ENCODE data around the gene PCDHA11.
A peak's percentile ranks its signal among the peaks of the same experiment; 100 is the strongest.
"Not testable (repeated sequence)": the region's sequence is repeated elsewhere in the genome, so short reads cannot be mapped to it uniquely, and the experiment has no call there.

Gene PCDHA11, protein sequence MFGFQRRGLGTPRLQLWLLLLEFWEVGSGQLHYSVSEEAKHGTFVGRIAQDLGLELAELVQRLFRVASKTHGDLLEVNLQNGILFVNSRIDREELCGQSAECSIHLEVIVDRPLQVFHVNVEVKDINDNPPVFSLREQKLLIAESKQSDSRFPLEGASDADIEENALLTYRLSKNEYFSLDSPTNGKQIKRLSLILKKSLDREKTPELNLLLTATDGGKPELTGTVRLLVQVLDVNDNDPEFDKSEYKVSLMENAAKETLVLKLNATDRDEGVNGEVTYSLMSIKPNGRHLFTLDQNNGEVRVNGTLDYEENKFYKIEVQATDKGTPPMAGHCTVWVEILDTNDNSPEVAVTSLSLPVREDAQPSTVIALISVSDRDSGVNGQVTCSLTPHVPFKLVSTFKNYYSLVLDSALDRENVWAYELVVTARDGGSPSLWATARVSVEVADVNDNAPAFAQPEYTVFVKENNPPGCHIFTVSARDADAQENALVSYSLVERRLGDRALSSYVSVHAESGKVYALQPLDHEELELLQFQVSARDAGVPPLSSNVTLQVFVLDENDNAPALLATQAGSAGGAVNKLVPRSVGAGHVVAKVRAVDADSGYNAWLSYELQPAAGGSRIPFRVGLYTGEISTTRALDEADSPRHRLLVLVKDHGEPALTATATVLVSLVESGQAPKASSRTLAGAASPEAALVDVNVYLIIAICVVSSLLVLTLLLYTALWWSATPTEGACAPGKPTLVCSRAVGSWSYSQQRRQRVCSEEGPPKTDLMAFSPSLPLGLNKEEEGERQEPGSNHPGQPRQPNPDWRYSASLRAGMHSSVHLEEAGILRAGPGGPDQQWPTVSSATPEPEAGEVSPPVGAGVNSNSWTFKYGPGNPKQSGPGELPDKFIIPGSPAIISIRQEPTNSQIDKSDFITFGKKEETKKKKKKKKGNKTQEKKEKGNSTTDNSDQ

DNA sequence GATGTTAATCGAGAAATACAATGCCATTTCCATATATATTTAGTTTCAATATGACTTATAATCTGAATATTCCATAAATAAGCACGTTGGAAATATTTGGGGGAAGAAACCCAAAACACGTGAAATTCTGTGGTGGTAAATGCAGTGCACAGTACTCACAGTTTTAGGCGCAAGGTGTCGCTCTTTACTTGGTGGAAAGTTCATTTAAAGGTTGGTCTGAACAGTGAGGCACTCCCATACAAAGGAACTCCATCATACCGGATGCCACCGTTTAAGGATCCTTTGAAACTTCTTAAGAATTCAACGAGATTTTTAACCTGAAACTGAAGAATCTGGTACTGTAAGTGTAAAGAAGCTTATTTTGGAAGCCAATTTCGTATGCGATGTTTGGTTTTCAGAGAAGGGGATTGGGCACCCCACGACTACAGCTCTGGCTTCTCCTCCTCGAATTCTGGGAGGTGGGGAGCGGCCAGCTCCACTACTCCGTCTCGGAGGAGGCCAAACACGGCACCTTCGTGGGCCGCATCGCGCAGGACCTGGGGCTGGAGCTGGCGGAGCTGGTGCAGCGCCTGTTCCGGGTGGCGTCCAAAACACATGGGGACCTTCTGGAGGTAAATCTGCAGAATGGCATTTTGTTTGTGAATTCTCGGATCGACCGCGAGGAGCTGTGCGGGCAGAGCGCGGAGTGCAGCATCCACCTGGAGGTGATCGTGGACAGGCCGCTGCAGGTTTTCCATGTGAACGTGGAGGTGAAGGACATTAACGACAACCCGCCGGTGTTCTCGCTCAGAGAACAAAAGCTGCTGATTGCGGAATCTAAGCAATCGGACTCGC is at the start of gene PCDHA11:
Gene PCDHA11, plus strand, starts transcription at position 237 of the 834 bp plus-strand sequence. Its CDS starts 147 bp downstream, at position 384.
- DNase-seq (ENCODE audit: low read depth) = no peak

GRCh38 chr5:140821375-140822280 is 47.1 kb upstream of the PCDHA11 start, which contains the start of gene PCDHA5:
PCDHA5 (plus strand) TSS chr5:140821613.
- DNase-seq (ENCODE audit: low read depth) = peak; percentile 4

DNA sequence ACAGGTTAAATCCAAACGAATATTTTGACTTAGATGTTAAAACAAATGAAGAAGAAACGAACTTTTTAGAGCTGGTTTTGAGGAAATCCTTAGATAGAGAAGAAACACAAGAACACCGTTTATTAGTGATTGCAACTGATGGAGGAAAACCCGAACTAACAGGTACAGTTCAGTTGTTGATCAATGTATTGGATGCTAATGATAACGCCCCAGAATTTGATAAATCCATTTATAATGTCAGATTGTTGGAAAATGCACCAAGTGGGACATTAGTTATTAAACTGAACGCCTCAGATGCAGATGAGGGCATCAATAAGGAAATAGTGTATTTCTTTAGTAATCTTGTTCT is 46.5 kb upstream of the PCDHA11 start:
- DNase-seq (ENCODE audit: low read depth) = no peak

DNA sequence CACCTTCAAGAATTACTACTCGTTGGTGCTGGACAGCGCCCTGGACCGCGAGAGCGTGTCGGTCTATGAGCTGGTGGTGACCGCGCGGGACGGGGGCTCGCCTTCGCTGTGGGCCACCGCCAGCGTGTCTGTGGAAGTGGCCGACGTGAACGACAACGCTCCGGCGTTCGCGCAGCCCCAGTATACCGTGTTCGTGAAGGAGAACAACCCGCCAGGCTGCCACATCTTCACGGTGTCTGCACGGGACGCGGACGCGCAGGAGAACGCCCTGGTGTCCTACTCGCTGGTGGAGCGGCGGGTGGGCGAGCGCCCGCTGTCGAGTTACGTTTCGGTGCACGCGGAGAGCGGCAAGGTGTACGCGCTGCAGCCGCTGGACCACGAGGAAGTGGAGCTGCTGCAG is 45.8 kb upstream of the PCDHA11 start:
- not testable (repeated sequence) for DNase-seq (ENCODE audit: low read depth)

GRCh38 chr5:140823475-140823874 is 45.3 kb upstream of the PCDHA11 start:
- no peak for DNase-seq (ENCODE audit: low read depth)

GRCh38 chr5:140827704-140828361 is 40.9 kb upstream of the PCDHA11 start, which contains the start of gene PCDHA6:
PCDHA6 (plus strand) TSS chr5:140827960; CDS start chr5:140828092, 132 bp downstream.
- no peak for DNase-seq (ENCODE audit: low read depth)

GRCh38 chr5:140828362-140828737 is 40.4 kb upstream of the PCDHA11 start:
- no peak for DNase-seq (ENCODE audit: low read depth)

DNA sequence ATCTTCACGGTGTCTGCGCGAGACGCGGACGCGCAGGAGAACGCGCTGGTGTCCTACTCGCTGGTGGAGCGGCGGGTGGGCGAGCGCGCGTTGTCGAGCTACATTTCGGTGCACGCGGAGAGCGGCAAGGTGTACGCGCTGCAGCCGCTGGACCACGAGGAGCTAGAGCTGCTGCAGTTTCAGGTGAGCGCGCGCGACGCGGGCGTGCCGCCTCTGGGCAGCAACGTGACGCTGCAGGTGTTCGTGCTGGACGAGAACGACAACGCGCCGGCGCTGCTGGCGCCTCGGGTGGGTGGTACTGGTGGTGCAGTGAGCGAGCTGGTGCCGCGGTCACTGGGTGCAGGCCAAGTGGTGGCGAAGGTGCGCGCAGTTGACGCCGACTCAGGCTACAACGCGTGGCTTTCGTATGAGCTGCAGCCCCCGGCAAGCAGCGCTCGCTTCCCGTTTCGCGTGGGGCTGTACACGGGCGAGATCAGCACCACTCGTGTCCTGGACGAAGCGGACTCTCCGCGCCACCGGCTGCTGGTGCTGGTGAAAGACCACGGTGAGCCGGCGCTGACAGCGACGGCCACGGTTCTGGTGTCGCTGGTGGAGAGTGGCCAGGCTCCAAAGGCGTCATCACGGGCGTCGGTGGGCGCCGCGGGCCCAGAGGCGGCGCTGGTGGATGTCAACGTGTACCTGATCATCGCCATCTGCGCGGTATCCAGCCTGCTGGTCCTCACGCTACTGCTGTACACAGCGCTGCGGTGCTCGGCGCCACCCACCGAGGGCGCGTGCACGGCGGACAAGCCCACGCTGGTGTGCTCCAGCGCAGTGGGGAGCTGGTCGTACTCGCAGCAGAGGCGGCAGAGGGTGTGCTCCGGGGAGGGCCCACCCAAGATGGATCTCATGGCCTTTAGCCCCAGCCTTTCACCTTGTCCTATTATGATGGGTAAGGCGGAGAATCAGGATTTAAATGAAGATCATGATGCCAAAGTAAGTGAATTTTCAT is 39.0 kb upstream of the PCDHA11 start:
- not testable (repeated sequence) for DNase-seq (ENCODE audit: low read depth)

GRCh38 chr5:140833993-140834392 is 34.8 kb upstream of the PCDHA11 start, which contains the start of gene PCDHA7:
PCDHA7 (plus strand) TSS chr5:140834269; CDS start chr5:140834384, 115 bp downstream.
- DNase-seq (ENCODE audit: low read depth) = peak; percentile 61

- not testable (repeated sequence) for DNase-seq (ENCODE audit: low read depth)
Measured at GRCh38 chr5:140834439-140835008, 34.2 kb upstream of the PCDHA11 start.

- DNase-seq (ENCODE audit: low read depth) = no peak
Measured at GRCh38 chr5:140835622-140836510, 32.9 kb upstream of the PCDHA11 start.

GRCh38 chr5:140840978-140841962 is 27.5 kb upstream of the PCDHA11 start, which contains the start of gene PCDHA8:
PCDHA8 (plus strand) TSS chr5:140841187; CDS start chr5:140841322, 135 bp downstream.
- DNase-seq (ENCODE audit: low read depth) = no peak

- no peak for DNase-seq (ENCODE audit: low read depth)
Measured at GRCh38 chr5:140842798-140843733, 25.7 kb upstream of the PCDHA11 start.

DNA sequence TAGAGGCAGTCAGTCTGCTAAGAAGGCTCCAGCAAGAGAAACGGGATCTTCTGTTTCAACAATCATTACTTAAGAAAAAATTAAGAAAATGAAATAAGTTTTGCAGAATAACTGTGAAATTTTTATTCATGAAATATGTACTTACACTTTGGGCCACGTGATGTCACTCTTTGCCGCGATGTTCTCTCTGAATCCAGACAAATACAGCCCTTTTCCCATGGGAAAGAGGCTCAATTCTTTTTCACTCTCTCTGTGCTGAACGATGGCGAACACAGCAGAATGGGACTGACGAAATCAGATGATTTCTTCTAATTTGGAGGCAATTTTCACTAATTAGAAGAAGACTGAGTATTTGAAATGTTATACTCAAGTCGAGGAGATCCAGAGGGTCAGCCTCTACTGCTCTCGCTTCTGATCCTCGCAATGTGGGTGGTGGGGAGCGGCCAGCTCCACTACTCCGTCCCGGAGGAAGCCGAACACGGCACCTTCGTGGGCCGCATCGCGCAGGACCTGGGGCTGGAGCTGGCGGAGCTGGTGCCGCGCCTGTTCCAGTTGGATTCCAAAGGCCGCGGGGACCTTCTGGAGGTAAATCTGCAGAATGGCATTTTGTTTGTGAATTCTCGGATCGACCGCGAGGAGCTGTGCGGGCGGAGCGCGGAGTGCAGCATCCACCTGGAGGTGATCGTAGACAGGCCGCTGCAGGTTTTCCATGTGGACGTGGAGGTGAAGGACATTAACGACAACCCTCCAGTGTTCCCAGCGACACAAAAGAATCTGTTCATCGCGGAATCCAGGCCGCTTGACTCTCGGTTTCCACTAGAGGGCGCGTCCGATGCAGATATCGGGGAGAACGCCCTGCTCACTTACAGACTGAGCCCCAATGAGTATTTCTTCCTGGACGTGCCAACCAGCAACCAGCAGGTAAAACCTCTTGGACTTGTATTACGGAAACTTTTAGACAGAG is 20.3 kb upstream of the PCDHA11 start, which contains the start of gene PCDHA9:
Gene PCDHA9, plus strand, starts transcription at position 244 of the 964 bp plus-strand sequence. Its CDS starts 114 bp downstream, at position 358.
- DNase-seq (ENCODE audit: low read depth) = peak; percentile 4
